Measurements from ENCODE around the gene NKX3-2. TPM values are rescaled to one million over a fixed set of nuclear protein-coding genes. Genes with fewer than 3 reads are reported as not detected.

Gene NKX3-2
- total and polyA plus RNA-seq, 9 of the 15 experiments (the other 6 are each of a cell fraction or from before 2014, with no cell fraction given) = 0.03 to 0.81 (median 0.27) TPM; not detected in 1

- TF ChIP-seq POLR2B (IDR thresholded peaks at IDR 0.05; ENCODE audit: low read depth, partially characterized antibody) (no peak), ARID1B (IDR thresholded peaks at IDR 0.05) (peak; percentile 80), ZNF124 (CRISPR knock-in tag; IDR thresholded peaks at IDR 0.05) (no peak), MCM7 (IDR thresholded peaks at IDR 0.05) (no peak), E2F3 (CRISPR knock-in tag; IDR thresholded peaks at IDR 0.05) (no peak), SMARCB1 (IDR thresholded peaks at IDR 0.05; ENCODE audit: insufficient read length, low read depth) (no peak), L3MBTL2 (IDR thresholded peaks at IDR 0.05) (no peak), TOE1 (IDR thresholded peaks at IDR 0.05; ENCODE audit: borderline replicate concordance) (no peak), TOE1 (CRISPR knock-in tag; IDR thresholded peaks at IDR 0.05; ENCODE audit: borderline replicate concordance, low read depth) (no peak), ZNF584 (CRISPR knock-in tag; IDR thresholded peaks at IDR 0.05; ENCODE audit: low read depth) (0 out of 2 replicates have a peak, but pooled peaks have one; percentile 35), ZNF197 (CRISPR knock-in tag; IDR thresholded peaks at IDR 0.05; ENCODE audit: low read depth) (no peak), NCOR1 (IDR thresholded peaks at IDR 0.05) (0 out of 2 replicates have a peak, but pooled peaks have one; percentile 17), KAT7 (CRISPR knock-in tag; IDR thresholded peaks at IDR 0.05; ENCODE audit: borderline replicate concordance) (no peak), ETV6 (IDR thresholded peaks at IDR 0.05; ENCODE audit: borderline replicate concordance in 1 of 2, low read depth in 2 of 2, low read length in 1 of 2) (no peak), ETV6 (CRISPR knock-in tag; IDR thresholded peaks at IDR 0.05; ENCODE audit: borderline replicate concordance) (no peak), THRB (CRISPR knock-in tag; conservative IDR thresholded peaks at IDR 0.05) (no peak), JUND (IDR thresholded peaks at IDR 0.05; ENCODE audit: borderline replicate concordance, low read depth, low read length) (no peak), JUND (tag; IDR thresholded peaks at IDR 0.05; ENCODE audit: borderline replicate concordance, low read depth, low read length) (no peak), TEAD1 (CRISPR knock-in tag; IDR thresholded peaks at IDR 0.05) (no peak), ZMIZ1 (IDR thresholded peaks at IDR 0.05; ENCODE audit: low read depth in 2 of 2, low read length in 2 of 2) (0 out of 4 replicates have a peak, but pooled peaks of 1 of the 2 experiments have one; percentile 42), RUNX1 (IDR thresholded peaks at IDR 0.05; ENCODE audit: low read depth) (no peak), SMARCA4 (IDR thresholded peaks at IDR 0.05) (peak; percentile 48; the same call in 1 of the 2 replicates), E2F6 (IDR thresholded peaks at IDR 0.05; ENCODE audit: borderline replicate concordance in 1 of 2, extremely low read depth in 1 of 2, insufficient read depth in 1 of 2, insufficient read length in 1 of 2, low read depth in 1 of 2, low read length in 1 of 2, poor library complexity in 1 of 2, severe bottlenecking in 1 of 2) (no peak)
These were observed 18.6 kb downstream of the NKX3-2 start (continued) for GRCh38 chr4:13525606-13526281.
